Measurements from ENCODE around the gene PARD3B.

The PARD3B gene

GRCh38 chr2:204986641-204987040 lies 441.4 kb downstream of the PARD3B start:
- no peak for DNase-seq (ENCODE audit: low read depth in 1 of 2, low spot score in 1 of 2)
- Histone ChIP-seq H3K27ac (replicated peaks) (no peak overlapping the region), H3K4me3 (replicated peaks; ENCODE audit: insufficient read depth, low read length) (no peak overlapping the region), H3K27me3 (ENCODE audit: insufficient read depth, poor library complexity, severe bottlenecking) (no peaks in the 10 kb centered on the region)
- TF ChIP-seq, protein P1, sequence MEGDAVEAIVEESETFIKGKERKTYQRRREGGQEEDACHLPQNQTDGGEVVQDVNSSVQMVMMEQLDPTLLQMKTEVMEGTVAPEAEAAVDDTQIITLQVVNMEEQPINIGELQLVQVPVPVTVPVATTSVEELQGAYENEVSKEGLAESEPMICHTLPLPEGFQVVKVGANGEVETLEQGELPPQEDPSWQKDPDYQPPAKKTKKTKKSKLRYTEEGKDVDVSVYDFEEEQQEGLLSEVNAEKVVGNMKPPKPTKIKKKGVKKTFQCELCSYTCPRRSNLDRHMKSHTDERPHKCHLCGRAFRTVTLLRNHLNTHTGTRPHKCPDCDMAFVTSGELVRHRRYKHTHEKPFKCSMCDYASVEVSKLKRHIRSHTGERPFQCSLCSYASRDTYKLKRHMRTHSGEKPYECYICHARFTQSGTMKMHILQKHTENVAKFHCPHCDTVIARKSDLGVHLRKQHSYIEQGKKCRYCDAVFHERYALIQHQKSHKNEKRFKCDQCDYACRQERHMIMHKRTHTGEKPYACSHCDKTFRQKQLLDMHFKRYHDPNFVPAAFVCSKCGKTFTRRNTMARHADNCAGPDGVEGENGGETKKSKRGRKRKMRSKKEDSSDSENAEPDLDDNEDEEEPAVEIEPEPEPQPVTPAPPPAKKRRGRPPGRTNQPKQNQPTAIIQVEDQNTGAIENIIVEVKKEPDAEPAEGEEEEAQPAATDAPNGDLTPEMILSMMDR (IDR thresholded peaks at IDR 0.05; ENCODE audit: insufficient read depth, low read length): no peak
- TF ChIP-seq, protein P2, sequence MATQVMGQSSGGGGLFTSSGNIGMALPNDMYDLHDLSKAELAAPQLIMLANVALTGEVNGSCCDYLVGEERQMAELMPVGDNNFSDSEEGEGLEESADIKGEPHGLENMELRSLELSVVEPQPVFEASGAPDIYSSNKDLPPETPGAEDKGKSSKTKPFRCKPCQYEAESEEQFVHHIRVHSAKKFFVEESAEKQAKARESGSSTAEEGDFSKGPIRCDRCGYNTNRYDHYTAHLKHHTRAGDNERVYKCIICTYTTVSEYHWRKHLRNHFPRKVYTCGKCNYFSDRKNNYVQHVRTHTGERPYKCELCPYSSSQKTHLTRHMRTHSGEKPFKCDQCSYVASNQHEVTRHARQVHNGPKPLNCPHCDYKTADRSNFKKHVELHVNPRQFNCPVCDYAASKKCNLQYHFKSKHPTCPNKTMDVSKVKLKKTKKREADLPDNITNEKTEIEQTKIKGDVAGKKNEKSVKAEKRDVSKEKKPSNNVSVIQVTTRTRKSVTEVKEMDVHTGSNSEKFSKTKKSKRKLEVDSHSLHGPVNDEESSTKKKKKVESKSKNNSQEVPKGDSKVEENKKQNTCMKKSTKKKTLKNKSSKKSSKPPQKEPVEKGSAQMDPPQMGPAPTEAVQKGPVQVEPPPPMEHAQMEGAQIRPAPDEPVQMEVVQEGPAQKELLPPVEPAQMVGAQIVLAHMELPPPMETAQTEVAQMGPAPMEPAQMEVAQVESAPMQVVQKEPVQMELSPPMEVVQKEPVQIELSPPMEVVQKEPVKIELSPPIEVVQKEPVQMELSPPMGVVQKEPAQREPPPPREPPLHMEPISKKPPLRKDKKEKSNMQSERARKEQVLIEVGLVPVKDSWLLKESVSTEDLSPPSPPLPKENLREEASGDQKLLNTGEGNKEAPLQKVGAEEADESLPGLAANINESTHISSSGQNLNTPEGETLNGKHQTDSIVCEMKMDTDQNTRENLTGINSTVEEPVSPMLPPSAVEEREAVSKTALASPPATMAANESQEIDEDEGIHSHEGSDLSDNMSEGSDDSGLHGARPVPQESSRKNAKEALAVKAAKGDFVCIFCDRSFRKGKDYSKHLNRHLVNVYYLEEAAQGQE (IDR thresholded peaks at IDR 0.05; ENCODE audit: insufficient replicate concordance, low read depth): no peak
- TF ChIP-seq GABPA (IDR thresholded peaks at IDR 0.05; ENCODE audit: low read depth) (no peak), SPI1 (IDR thresholded peaks at IDR 0.05; ENCODE audit: borderline replicate concordance, low read depth) (no peak), POLR2AphosphoS5 (IDR thresholded peaks at IDR 0.05; ENCODE audit: low read depth) (no peak)

GRCh38 chr2:204988836-204989235 lies 443.6 kb downstream of the PARD3B start:
- Histone ChIP-seq H3K27ac (replicated peaks) (no peak overlapping the region), H3K27me3 (ENCODE audit: insufficient read depth, poor library complexity, severe bottlenecking) (no peaks in the 10 kb centered on the region), H3K4me3 (replicated peaks; ENCODE audit: insufficient read depth, low read length) (no peak overlapping the region)
- no peak for DNase-seq (ENCODE audit: low read depth in 1 of 2, low spot score in 1 of 2)
- no peak for TF ChIP-seq SPI1 (IDR thresholded peaks at IDR 0.05; ENCODE audit: borderline replicate concordance, low read depth)
- TF ChIP-seq, protein P2 (IDR thresholded peaks at IDR 0.05; ENCODE audit: insufficient replicate concordance, low read depth): no peak
- TF ChIP-seq GABPA (IDR thresholded peaks at IDR 0.05; ENCODE audit: low read depth): no peak
- TF ChIP-seq, protein P1 (IDR thresholded peaks at IDR 0.05; ENCODE audit: insufficient read depth, low read length): no peak
- TF ChIP-seq POLR2AphosphoS5 (IDR thresholded peaks at IDR 0.05; ENCODE audit: low read depth): no peak

DNA sequence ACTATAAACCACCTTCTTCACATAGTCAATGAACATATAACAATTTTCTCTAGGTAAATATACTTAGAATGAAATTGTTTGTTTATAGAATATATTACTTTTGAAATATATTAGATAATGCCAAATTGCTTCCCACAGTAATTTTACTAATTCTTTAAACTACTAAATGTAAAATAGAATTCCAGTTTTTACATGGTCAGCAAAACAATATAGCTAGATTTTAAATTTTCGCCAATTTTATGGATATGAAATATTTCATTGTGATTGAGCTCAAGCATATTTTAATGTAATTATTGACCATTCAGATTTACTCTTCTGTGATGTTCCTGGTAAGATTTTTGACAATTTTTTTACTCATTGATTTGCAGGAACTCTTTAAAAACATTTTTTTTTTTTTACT lies 444.6 kb downstream of the PARD3B start:
- Histone ChIP-seq H3K27me3 (ENCODE audit: insufficient read depth, poor library complexity, severe bottlenecking) (no peaks in the 10 kb centered on the region), H3K4me3 (replicated peaks; ENCODE audit: insufficient read depth, low read length) (no peak overlapping the region), H3K27ac (replicated peaks) (no peak overlapping the region)
- no peak for DNase-seq (ENCODE audit: low read depth in 1 of 2, low spot score in 1 of 2)
- TF ChIP-seq SPI1 (IDR thresholded peaks at IDR 0.05; ENCODE audit: borderline replicate concordance, low read depth) (no peak), GABPA (IDR thresholded peaks at IDR 0.05; ENCODE audit: low read depth) (no peak), POLR2AphosphoS5 (IDR thresholded peaks at IDR 0.05; ENCODE audit: low read depth) (no peak)
- TF ChIP-seq, protein P1 (IDR thresholded peaks at IDR 0.05; ENCODE audit: insufficient read depth, low read length): no peak
- TF ChIP-seq, protein P2 (IDR thresholded peaks at IDR 0.05; ENCODE audit: insufficient replicate concordance, low read depth): no peak
